Ishikawa (cell line): Measurements from ENCODE around the gene KATNAL1.

Experiments
- EP300 ChIP-seq: IDR thresholded peaks from 2 replicates; pipeline ENCODE4 v1.6.1; 2012; ENCODE audit warnings: borderline replicate concordance
- ZBTB7A ChIP-seq: IDR thresholded peaks from 2 replicates; pipeline ENCODE4 v1.6.1; 2012; ENCODE audit warnings: low read depth

- TF ChIP-seq ZBTB7A (peak; percentile 71; the same call in 1 of the 2 replicates), EP300 (no peak)
These were observed 573 bp downstream of the KATNAL1 start for GRCh38 chr13:30306762-30307193.
